ENCODE measurements around the gene EIF2AK3. TPM values are rescaled to one million over a fixed set of nuclear protein-coding genes. Genes with fewer than 3 reads are reported as not detected.

EIF2AK3 gene
- total and polyA plus RNA-seq, 2 donors (not counting 1 experiment from before 2014, with no cell fraction given): 40.2 to 57.9 TPM

- peak overlapping the region; percentile 77 for H3K4me2 ChIP-seq (replicated peaks; ENCODE audit: low read depth, low read length, poor library complexity, severe bottlenecking)
- no peaks in the 10 kb centered on the region for H3K9me3 ChIP-seq (ENCODE audit: control extremely low read depth in 1 of 3, control insufficient read depth in 2 of 3, insufficient read depth in 1 of 3, low read length in 2 of 3)
- Mint-ChIP-seq H3K27me3 (no peaks in the 10 kb centered on the region), H3K9me3 (ENCODE audit: insufficient read depth) (no peaks in the 10 kb centered on the region), H3K4me1 (peaks cover 43% of the 10 kb centered on the region), H3K27ac (no peak overlapping the region), H3K4me3 (peak overlapping the region; percentile 35)
- ChIA-PET CTCF (interaction anchor here (1.3 to 2.1 kb wide), 3 partner anchors 32 to 50 kb away, joined by 3 to 10 read pairs (median 8); no protein-coding TSS in a partner anchor), POLR2A (interaction anchor here (0.6 to 1.1 kb wide), 3 partner anchors 13 to 51 kb away, joined by 3 to 7 read pairs (median 4); no protein-coding TSS in a partner anchor)
- no peak overlapping the region for H3K4me3 ChIP-seq (ENCODE audit: control extremely low read depth in 1 of 5, extremely low read depth in 1 of 5, insufficient read depth in 1 of 5, low read depth in 2 of 5, low read length in 4 of 5)
- H3K27me3 ChIP-seq (replicated peaks in 1 of 4; ENCODE audit: control extremely low read depth in 1 of 4, control insufficient read depth in 3 of 4, insufficient read depth in 4 of 4, low read length in 3 of 4): no peaks in the 10 kb centered on the region
- TF ChIP-seq CTCF (IDR thresholded peaks at IDR 0.05): no peak
- TF ChIP-seq EZH2 (IDR thresholded peaks at IDR 0.05; ENCODE audit: borderline replicate concordance, insufficient read depth, low read depth, low read length, poor library complexity, severe bottlenecking): no peak
- ATAC-seq (ENCODE audit: low read depth) (no peak), DNase-seq (no peak)
- peak overlapping the region in 1 of 2 donors; percentile 42 for H3K27ac ChIP-seq (ENCODE audit: low read length in 2 of 2)
- intact Hi-C loops (cut with micrococcal nuclease): loop anchor here (10.0 kb wide), 1 partner anchor 568 kb away; the partner anchor contains the start of gene KRCC1
- H3K79me2 ChIP-seq (ENCODE audit: control insufficient read depth, insufficient read depth, low read length): peaks cover 99% of the 10 kb centered on the region
- no peak overlapping the region for H2AFZ ChIP-seq (ENCODE audit: insufficient read depth, low read depth, low read length, poor library complexity, severe bottlenecking)
- no peak overlapping the region for H3K9ac ChIP-seq (ENCODE audit: low read length)
- H4K20me1 ChIP-seq (ENCODE audit: control insufficient read depth, insufficient read depth, low read length, poor library complexity, severe bottlenecking): peaks cover 33% of the 10 kb centered on the region
- peaks cover 74 to 79% of the 10 kb centered on the region in 2 donors for H3K4me1 ChIP-seq (ENCODE audit: control insufficient read depth in 2 of 2, insufficient read depth in 2 of 2, low read length in 2 of 2)
- 100% methylated on average over 1 of the region's 1 CpG for WGBS (ENCODE audit: insufficient coverage)
- peaks cover 0 to 3% of the 10 kb centered on the region in 2 experiments for H3K36me3 ChIP-seq (replicated peaks in 1 of 2; ENCODE audit: control extremely low read depth in 1 of 2, control insufficient read depth in 1 of 2, extremely low read depth in 1 of 2, insufficient read depth in 2 of 2, low read length in 1 of 2)
These were observed 5.0 kb downstream of the EIF2AK3 start for GRCh38 chr2:88622307-88622706.

GRCh38 chr2:88621432-88621831 is 5.8 kb downstream of the EIF2AK3 start:
- Histone ChIP-seq H3K4me1 (ENCODE audit: control insufficient read depth in 2 of 2, insufficient read depth in 2 of 2, low read length in 2 of 2) (peaks cover 82 to 88% of the 10 kb centered on the region in 2 donors), H3K9ac (ENCODE audit: low read length) (no peak overlapping the region), H3K9me3 (ENCODE audit: control extremely low read depth in 1 of 3, control insufficient read depth in 2 of 3, insufficient read depth in 1 of 3, low read length in 2 of 3) (no peaks in the 10 kb centered on the region), H3K27ac (ENCODE audit: low read length in 2 of 2) (peak overlapping the region in 1 of 2 donors; percentile 50), H3K4me2 (replicated peaks; ENCODE audit: low read depth, low read length, poor library complexity, severe bottlenecking) (peak overlapping the region; percentile 26), H2AFZ (ENCODE audit: insufficient read depth, low read depth, low read length, poor library complexity, severe bottlenecking) (no peak overlapping the region), H4K20me1 (ENCODE audit: control insufficient read depth, insufficient read depth, low read length, poor library complexity, severe bottlenecking) (peaks cover 29% of the 10 kb centered on the region), H3K27me3 (replicated peaks in 1 of 4; ENCODE audit: control extremely low read depth in 1 of 4, control insufficient read depth in 3 of 4, insufficient read depth in 4 of 4, low read length in 3 of 4) (no peaks in the 10 kb centered on the region), H3K79me2 (ENCODE audit: control insufficient read depth, insufficient read depth, low read length) (peaks cover 100% of the 10 kb centered on the region), H3K36me3 (replicated peaks in 1 of 2; ENCODE audit: control extremely low read depth in 1 of 2, control insufficient read depth in 1 of 2, extremely low read depth in 1 of 2, insufficient read depth in 2 of 2, low read length in 1 of 2) (peaks cover 0 to 3% of the 10 kb centered on the region in 2 experiments), H3K4me3 (ENCODE audit: control extremely low read depth in 1 of 5, extremely low read depth in 1 of 5, insufficient read depth in 1 of 5, low read depth in 2 of 5, low read length in 4 of 5) (no peak overlapping the region)
- DNase-seq (no peak), ATAC-seq (ENCODE audit: low read depth) (no peak)
- intact Hi-C loops (cut with micrococcal nuclease): loop anchor here (10.0 kb wide), 1 partner anchor 567 kb away; the partner anchor contains the start of gene KRCC1
- no CpG with 5 or more reads among the region's 3 CpGs for WGBS (ENCODE audit: insufficient coverage)
- Mint-ChIP-seq H3K4me1 (peaks cover 51% of the 10 kb centered on the region), H3K4me3 (no peak overlapping the region), H3K9me3 (ENCODE audit: insufficient read depth) (no peaks in the 10 kb centered on the region), H3K27me3 (no peaks in the 10 kb centered on the region), H3K27ac (peak overlapping the region; percentile 43)
- ChIA-PET CTCF (interaction anchor here (1.3 to 1.9 kb wide), 2 partner anchors 48 to 51 kb away, joined by 3 to 10 read pairs; no protein-coding TSS in a partner anchor), POLR2A (interaction anchor here (1.1 kb wide), 1 partner anchor 12 kb away, joined by 3 read pairs; no protein-coding TSS in a partner anchor)
- TF ChIP-seq CTCF (IDR thresholded peaks at IDR 0.05) (no peak), EZH2 (IDR thresholded peaks at IDR 0.05; ENCODE audit: borderline replicate concordance, insufficient read depth, low read depth, low read length, poor library complexity, severe bottlenecking) (no peak)
